ENCODE data around the gene REV1. TPM values are rescaled to one million over a fixed set of nuclear protein-coding genes. Genes with fewer than 3 reads are reported as not detected.

REV1 gene
- total RNA-seq = 23.9 TPM
- polyA plus RNA-seq = 27.1 TPM
- long read RNA-seq, donor 1 = 0 reads
- long read RNA-seq, donor 2, partial matches to known transcripts = 0 of 5 reads
- long read RNA-seq, donor 2, other reads (novel, unspliced or antisense) = 0 of 5 reads
- long read RNA-seq, donor 3, partial matches to known transcripts = 5 of 8 reads
- long read RNA-seq, donor 3, other reads (novel, unspliced or antisense) = 0 of 8 reads
- long read RNA-seq, donor 4, partial matches to known transcripts = 0 of 1 reads
- long read RNA-seq, donor 4, other reads (novel, unspliced or antisense) = 0 of 1 reads
- long read RNA-seq, donor 5, partial matches to known transcripts = 0 of 5 reads
- long read RNA-seq, donor 5, other reads (novel, unspliced or antisense) = 0 of 5 reads
- long read RNA-seq, donor 6, partial matches to known transcripts = 0 of 2 reads
- long read RNA-seq, donor 6, other reads (novel, unspliced or antisense) = 0 of 2 reads
- long read RNA-seq, donor 7, partial matches to known transcripts = 0 of 1 reads
- long read RNA-seq, donor 7, other reads (novel, unspliced or antisense) = 0 of 1 reads
- long read RNA-seq, donor 8 = 0 reads
- long read RNA-seq, donor 9, partial matches to known transcripts = 0 of 2 reads
- long read RNA-seq, donor 9, other reads (novel, unspliced or antisense) = 0 of 2 reads
- long read RNA-seq, donor 10, partial matches to known transcripts = 0 of 1 reads
- long read RNA-seq, donor 10, other reads (novel, unspliced or antisense) = 0 of 1 reads

DNA sequence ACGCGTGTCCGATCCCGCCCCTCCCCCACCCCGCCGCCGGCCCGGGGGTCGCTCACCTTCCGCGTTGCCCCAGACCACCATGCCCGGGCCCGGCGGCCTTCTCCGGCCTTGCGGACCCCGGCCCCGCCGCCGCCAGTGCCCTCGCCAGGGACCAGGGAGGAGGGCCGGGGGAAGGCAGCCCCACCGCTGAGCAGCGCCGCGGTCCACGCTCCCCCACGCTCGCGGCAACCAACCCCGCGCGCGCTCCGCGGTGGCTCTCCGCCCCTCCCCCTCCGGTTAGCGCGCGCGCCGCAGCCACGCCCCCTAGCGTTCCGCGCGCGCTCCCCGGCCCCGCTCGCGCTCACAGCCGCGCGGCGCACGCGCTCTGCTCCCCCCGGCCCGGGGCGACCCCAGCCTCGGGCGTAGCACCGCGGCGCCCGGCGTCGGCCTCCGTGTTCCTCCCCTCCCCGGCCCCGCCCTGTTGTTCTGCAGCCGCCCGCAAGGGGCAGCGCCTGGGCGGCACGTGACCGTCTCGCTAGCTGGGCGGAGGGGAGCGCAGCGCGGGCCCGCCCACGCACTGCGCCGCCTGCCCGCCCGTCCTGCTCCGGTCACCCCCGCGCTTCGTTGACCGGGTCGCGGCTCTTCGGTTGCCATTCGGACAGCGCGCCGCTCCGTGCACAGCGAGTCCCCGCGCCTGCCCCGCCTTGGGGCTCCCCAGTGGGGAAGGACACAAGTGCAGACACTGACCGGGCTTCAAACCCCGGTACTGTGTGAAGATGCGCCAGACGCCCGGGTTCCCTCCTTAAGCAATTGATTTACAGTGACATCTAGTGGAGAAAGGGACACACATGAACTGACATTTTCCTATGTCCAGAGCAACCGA lies at the start of gene REV1:
TSS of gene REV1 (minus strand) at position 257 of the 862 bp plus-strand sequence. CDS start 25,042 bp downstream, outside the sequence.
- peak; percentile 79 to 96 (median 87) for DNase-seq (ENCODE audit: low read depth in 6 of 9, low spot score in 9 of 9)
- peaks cover 11 to 14% of the 10 kb centered on the region in 2 donors for H3K4me1 ChIP-seq (ENCODE audit: control insufficient read depth in 2 of 2, insufficient read depth in 2 of 2, low read length in 2 of 2)
- H3K36me3 ChIP-seq (ENCODE audit: control insufficient read depth in 2 of 2, insufficient read depth in 2 of 2, low read length in 1 of 2) = no peaks in the 10 kb centered on the region
- peaks cover 0 to 2% of the 10 kb centered on the region in 2 donors for H3K27me3 ChIP-seq (ENCODE audit: control insufficient read depth in 2 of 2, insufficient read depth in 1 of 2, low read length in 1 of 2)
- H3K4me3 ChIP-seq (ENCODE audit: low read length in 2 of 2) = peak within 1 kb of the TSS; percentile 61 to 98
- H3K27ac ChIP-seq (ENCODE audit: low read depth in 1 of 2, low read length in 1 of 2) = peak within 1 kb of the TSS; percentile 82 to 95
- under 1% methylated on average over 112 of the region's 113 CpGs for WGBS
- no peaks in the 10 kb centered on the region for H3K9me3 ChIP-seq (ENCODE audit: control insufficient read depth in 2 of 2, insufficient read depth in 1 of 2, low read length in 1 of 2)

DNA sequence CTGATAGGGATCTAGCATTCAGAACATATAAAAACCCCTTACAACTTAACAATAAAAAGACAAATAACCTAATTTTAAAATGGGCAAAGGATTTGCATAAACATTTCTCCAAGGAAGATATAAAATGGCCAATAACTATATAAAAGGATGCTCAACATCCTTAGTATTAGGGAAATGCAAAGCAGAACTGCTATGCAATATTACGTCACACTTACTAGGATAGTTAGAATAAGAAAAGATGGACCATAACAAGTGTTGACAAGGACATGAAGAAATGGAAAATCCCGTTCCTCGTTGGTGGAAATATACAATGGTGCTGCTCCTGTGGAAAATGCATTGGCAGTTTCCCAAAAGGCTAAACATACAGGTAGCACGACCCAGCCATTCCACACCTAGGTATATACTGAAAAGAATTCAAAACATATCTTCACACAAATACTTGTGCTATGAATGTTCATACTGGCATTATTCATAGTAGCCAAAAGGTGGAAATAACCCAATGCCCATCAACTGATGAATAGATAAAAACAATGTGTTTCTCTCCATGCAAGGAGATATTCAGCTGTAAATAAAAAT lies 48.2 kb upstream of the REV1 start:
- H3K4me3 ChIP-seq (ENCODE audit: low read length in 2 of 2) = no peak overlapping the region
- H3K36me3 ChIP-seq (ENCODE audit: control insufficient read depth in 2 of 2, insufficient read depth in 2 of 2, low read length in 1 of 2) = no peaks in the 10 kb centered on the region
- H3K4me1 ChIP-seq (ENCODE audit: control insufficient read depth in 2 of 2, insufficient read depth in 2 of 2, low read length in 2 of 2) = no peaks in the 10 kb centered on the region
- no peak overlapping the region for H3K27ac ChIP-seq (ENCODE audit: low read depth in 1 of 2, low read length in 1 of 2)
- no peak for DNase-seq (ENCODE audit: low read depth in 6 of 9, low spot score in 9 of 9)
- H3K27me3 ChIP-seq (ENCODE audit: control insufficient read depth in 2 of 2, insufficient read depth in 1 of 2, low read length in 1 of 2) = no peaks in the 10 kb centered on the region
- H3K9me3 ChIP-seq (ENCODE audit: control insufficient read depth in 2 of 2, insufficient read depth in 1 of 2, low read length in 1 of 2) = peaks cover 0 to 3% of the 10 kb centered on the region in 2 donors
- 95% methylated on average over 4 of the region's 4 CpGs for WGBS

DNA sequence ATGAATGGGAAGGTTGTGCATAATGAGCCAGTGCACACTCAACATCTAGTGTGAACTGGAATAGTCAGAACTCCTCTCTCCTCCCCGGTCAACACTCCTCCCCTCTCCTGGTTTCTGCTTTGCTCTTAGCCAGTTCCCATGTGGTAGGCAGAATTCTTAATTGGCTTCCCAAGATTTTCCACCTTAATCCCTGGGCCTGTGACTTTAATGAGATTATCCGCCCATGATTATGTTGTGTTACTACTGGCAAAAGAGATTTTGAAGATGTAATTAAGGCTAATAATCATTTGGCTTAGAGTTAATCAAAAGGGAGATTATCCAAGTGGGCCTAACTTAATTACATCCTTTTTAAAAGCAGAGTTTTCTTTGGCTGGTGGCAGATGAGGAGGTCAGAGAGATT lies 34.2 kb upstream of the REV1 start:
- Histone ChIP-seq H3K4me1 (ENCODE audit: control insufficient read depth in 2 of 2, insufficient read depth in 2 of 2, low read length in 2 of 2) (no peaks in the 10 kb centered on the region), H3K4me3 (ENCODE audit: low read length in 2 of 2) (no peak overlapping the region), H3K9me3 (ENCODE audit: control insufficient read depth in 2 of 2, insufficient read depth in 1 of 2, low read length in 1 of 2) (no peaks in the 10 kb centered on the region), H3K27ac (ENCODE audit: low read depth in 1 of 2, low read length in 1 of 2) (no peak overlapping the region), H3K36me3 (ENCODE audit: control insufficient read depth in 2 of 2, insufficient read depth in 2 of 2, low read length in 1 of 2) (no peaks in the 10 kb centered on the region), H3K27me3 (ENCODE audit: control insufficient read depth in 2 of 2, insufficient read depth in 1 of 2, low read length in 1 of 2) (no peaks in the 10 kb centered on the region)
- 99% methylated on average over 2 of the region's 2 CpGs for WGBS
- DNase-seq (ENCODE audit: low read depth in 6 of 9, low spot score in 9 of 9) = no peak

DNA sequence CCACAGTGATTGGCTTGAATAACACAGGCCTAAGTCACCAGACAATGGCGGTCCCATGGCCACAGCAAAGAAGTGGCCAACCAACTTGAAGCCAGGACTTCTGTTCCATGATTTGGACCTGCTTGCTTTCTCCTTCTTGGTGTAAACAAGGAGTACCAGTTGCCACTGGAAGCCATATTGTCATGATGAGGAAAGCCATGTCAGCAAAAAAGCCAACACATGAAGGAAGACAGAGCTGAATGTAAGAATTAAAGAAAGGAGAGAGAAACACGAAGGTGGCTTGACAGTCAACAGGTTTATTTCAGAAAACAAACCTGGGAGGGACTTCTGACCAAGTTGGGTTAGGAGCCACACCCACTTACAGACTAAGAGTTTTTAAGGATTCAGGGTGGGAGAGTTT lies 32.3 kb upstream of the REV1 start:
- H3K4me3 ChIP-seq (ENCODE audit: low read length in 2 of 2) = no peak overlapping the region
- H3K4me1 ChIP-seq (ENCODE audit: control insufficient read depth in 2 of 2, insufficient read depth in 2 of 2, low read length in 2 of 2) = no peaks in the 10 kb centered on the region
- 97% methylated on average over 2 of the region's 2 CpGs for WGBS
- no peaks in the 10 kb centered on the region for H3K9me3 ChIP-seq (ENCODE audit: control insufficient read depth in 2 of 2, insufficient read depth in 1 of 2, low read length in 1 of 2)
- no peaks in the 10 kb centered on the region for H3K27me3 ChIP-seq (ENCODE audit: control insufficient read depth in 2 of 2, insufficient read depth in 1 of 2, low read length in 1 of 2)
- DNase-seq (ENCODE audit: low read depth in 6 of 9, low spot score in 9 of 9) = no peak
- no peak overlapping the region for H3K27ac ChIP-seq (ENCODE audit: low read depth in 1 of 2, low read length in 1 of 2)
- no peaks in the 10 kb centered on the region for H3K36me3 ChIP-seq (ENCODE audit: control insufficient read depth in 2 of 2, insufficient read depth in 2 of 2, low read length in 1 of 2)

DNA sequence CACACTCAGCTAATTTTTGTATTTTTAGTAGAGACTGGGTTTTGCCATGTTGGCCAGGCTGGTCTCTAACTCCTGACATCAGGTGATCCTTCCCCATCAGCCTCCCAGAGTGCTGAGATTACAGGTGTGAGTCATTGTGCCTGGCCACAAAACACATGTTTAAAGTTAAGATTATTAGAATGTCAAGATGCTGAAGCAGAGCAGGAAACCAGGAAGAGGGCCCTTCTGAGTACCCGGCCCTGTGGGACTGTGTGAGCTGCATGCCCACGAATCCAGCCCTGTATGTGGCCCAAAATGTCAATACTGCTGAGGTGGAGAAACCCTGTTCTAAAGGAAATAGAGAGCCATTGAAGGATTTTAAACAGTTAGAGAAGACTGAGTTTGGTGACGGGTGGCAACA lies 31.0 kb upstream of the REV1 start:
- no peak overlapping the region for H3K4me3 ChIP-seq (ENCODE audit: low read length in 2 of 2)
- H3K27ac ChIP-seq (ENCODE audit: low read depth in 1 of 2, low read length in 1 of 2) = no peak overlapping the region
- DNase-seq (ENCODE audit: low read depth in 6 of 9, low spot score in 9 of 9) = no peak
- H3K27me3 ChIP-seq (ENCODE audit: control insufficient read depth in 2 of 2, insufficient read depth in 1 of 2, low read length in 1 of 2) = no peaks in the 10 kb centered on the region
- no peaks in the 10 kb centered on the region for H3K9me3 ChIP-seq (ENCODE audit: control insufficient read depth in 2 of 2, insufficient read depth in 1 of 2, low read length in 1 of 2)
- H3K36me3 ChIP-seq (ENCODE audit: control insufficient read depth in 2 of 2, insufficient read depth in 2 of 2, low read length in 1 of 2) = no peaks in the 10 kb centered on the region
- H3K4me1 ChIP-seq (ENCODE audit: control insufficient read depth in 2 of 2, insufficient read depth in 2 of 2, low read length in 2 of 2) = no peaks in the 10 kb centered on the region
- WGBS = 93% methylated on average over 3 of the region's 3 CpGs

DNA sequence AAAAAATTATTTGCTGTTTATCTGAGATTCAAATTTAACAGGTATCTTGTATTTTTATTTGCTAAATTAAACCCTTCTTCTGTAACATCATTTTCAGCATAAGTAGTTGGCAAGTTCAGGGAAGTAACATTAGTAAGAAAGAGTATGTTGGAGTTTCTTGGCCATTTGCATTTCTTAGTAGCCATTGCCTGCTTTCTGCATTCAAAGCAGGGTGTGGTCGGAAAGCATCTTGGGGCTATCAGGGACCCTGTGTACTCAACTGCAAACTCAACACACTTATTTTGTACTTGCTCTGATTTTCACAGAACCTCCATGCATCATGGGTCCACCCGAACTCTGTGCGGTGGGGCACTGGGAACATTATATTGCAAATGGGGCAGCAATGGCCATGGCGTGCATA lies 30.4 kb upstream of the REV1 start:
- Histone ChIP-seq H3K36me3 (ENCODE audit: control insufficient read depth in 2 of 2, insufficient read depth in 2 of 2, low read length in 1 of 2) (no peaks in the 10 kb centered on the region), H3K9me3 (ENCODE audit: control insufficient read depth in 2 of 2, insufficient read depth in 1 of 2, low read length in 1 of 2) (no peaks in the 10 kb centered on the region), H3K4me1 (ENCODE audit: control insufficient read depth in 2 of 2, insufficient read depth in 2 of 2, low read length in 2 of 2) (no peaks in the 10 kb centered on the region), H3K4me3 (ENCODE audit: low read length in 2 of 2) (no peak overlapping the region), H3K27me3 (ENCODE audit: control insufficient read depth in 2 of 2, insufficient read depth in 1 of 2, low read length in 1 of 2) (no peaks in the 10 kb centered on the region), H3K27ac (ENCODE audit: low read depth in 1 of 2, low read length in 1 of 2) (no peak overlapping the region)
- DNase-seq (ENCODE audit: low read depth in 6 of 9, low spot score in 9 of 9) = no peak
- 89% methylated on average over 4 of the region's 4 CpGs for WGBS

DNA sequence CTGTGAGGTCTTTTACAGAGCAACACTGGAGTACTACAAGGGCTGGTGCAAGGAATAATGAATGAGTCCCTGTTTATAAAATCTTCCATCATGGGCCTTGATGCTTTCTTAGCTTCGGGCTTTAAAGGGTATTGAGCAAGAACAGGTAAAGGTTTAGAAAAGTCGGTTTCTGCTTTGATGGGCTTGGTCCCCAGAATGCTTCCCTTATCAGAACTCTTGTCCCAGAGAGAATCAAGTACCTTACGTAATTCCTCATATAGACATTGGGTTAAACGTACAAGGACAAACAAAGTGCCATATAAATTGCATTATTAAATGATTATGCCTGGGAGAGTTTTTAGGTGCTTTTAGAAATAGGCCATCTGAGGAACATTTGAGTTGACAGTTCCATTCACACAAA lies 24.5 kb upstream of the REV1 start:
- no peak overlapping the region for H3K4me3 ChIP-seq (ENCODE audit: low read length in 2 of 2)
- 97% methylated on average over 4 of the region's 4 CpGs for WGBS
- H3K4me1 ChIP-seq (ENCODE audit: control insufficient read depth in 2 of 2, insufficient read depth in 2 of 2, low read length in 2 of 2) = no peaks in the 10 kb centered on the region
- DNase-seq (ENCODE audit: low read depth in 6 of 9, low spot score in 9 of 9) = no peak
- no peaks in the 10 kb centered on the region for H3K27me3 ChIP-seq (ENCODE audit: control insufficient read depth in 2 of 2, insufficient read depth in 1 of 2, low read length in 1 of 2)
- no peaks in the 10 kb centered on the region for H3K36me3 ChIP-seq (ENCODE audit: control insufficient read depth in 2 of 2, insufficient read depth in 2 of 2, low read length in 1 of 2)
- H3K27ac ChIP-seq (ENCODE audit: low read depth in 1 of 2, low read length in 1 of 2) = no peak overlapping the region
- H3K9me3 ChIP-seq (ENCODE audit: control insufficient read depth in 2 of 2, insufficient read depth in 1 of 2, low read length in 1 of 2) = no peaks in the 10 kb centered on the region

DNA sequence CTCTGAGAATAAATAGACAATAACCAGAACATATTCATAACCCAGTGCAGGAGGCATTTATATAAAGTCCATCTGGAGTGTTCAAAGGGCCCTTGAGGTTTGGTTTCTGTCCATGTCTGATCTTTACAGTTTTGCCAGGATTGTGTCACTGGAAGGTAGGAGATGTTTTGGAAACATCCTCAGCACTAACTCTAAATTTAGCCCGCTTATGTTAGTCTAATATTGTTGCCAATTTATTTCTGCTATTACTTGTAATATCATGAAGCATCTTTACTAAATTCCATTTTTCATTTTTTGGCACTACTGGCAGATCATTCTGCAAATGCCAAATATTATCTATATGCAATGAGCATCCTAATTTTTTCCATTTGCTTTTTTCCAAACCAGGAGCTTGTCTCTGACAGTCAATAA lies 22.4 kb upstream of the REV1 start:
- H3K36me3 ChIP-seq (ENCODE audit: control insufficient read depth in 2 of 2, insufficient read depth in 2 of 2, low read length in 1 of 2) = no peaks in the 10 kb centered on the region
- H3K4me3 ChIP-seq (ENCODE audit: low read length in 2 of 2) = no peak overlapping the region
- H3K9me3 ChIP-seq (ENCODE audit: control insufficient read depth in 2 of 2, insufficient read depth in 1 of 2, low read length in 1 of 2) = no peaks in the 10 kb centered on the region
- no peaks in the 10 kb centered on the region for H3K4me1 ChIP-seq (ENCODE audit: control insufficient read depth in 2 of 2, insufficient read depth in 2 of 2, low read length in 2 of 2)
- no peak overlapping the region for H3K27ac ChIP-seq (ENCODE audit: low read depth in 1 of 2, low read length in 1 of 2)
- DNase-seq (ENCODE audit: low read depth in 6 of 9, low spot score in 9 of 9) = no peak
- 95% methylated on average over 1 of the region's 1 CpG for WGBS
- H3K27me3 ChIP-seq (ENCODE audit: control insufficient read depth in 2 of 2, insufficient read depth in 1 of 2, low read length in 1 of 2) = no peaks in the 10 kb centered on the region
